NCI-H1417 treated with DMSO at 0.1 percent for 48 hours (cell line): Measurements from ENCODE around the gene FNDC4.
"Not testable (repeated sequence)": the region's sequence is repeated elsewhere in the genome, so short reads cannot be mapped to it uniquely, and the experiment has no call there.

Experiments
- DNase-seq: peaks from one replicate; lab custom pipeline; 2025; lab: John Stamatoyannopoulos, UW

FNDC4 gene

GRCh38 chr2:27494944-27495554 is at the start of gene FNDC4:
TSS of gene FNDC4 (minus strand) at chr2:27495200. CDS start at chr2:27494679, 521 bp downstream.
- DNase-seq: no peak

DNA sequence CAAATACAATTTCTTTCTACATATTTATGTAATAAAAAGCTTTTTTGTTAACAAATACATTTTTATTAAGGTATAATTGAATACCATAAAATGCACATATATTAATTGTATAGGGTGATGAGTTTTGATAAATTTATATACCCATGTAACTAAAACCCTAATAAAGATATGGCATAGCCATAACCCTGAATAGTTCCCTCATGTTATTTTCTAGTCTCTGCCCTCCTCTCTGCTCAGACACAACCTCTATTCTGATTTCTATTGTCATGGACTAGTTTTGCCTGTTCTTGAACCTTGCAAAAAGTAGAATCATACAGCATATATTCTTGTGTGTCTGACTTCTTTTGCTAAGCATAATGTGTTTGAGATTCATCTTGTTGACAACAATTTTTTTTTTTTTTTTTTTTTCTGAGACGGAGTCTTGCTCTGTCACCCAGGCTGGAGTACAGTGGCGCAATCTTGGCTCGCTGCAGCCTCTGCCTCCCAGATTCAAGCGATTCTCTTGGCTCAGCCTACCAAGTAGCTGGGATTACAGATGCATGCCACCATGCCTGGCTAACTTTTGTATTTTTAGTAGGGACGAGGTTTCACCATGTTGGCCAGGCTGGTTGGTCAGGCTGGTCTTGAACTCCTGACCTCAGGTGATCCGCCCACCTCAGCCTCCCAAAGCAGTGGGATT is 49.3 kb upstream of the FNDC4 start:
- no peak for DNase-seq

DNA sequence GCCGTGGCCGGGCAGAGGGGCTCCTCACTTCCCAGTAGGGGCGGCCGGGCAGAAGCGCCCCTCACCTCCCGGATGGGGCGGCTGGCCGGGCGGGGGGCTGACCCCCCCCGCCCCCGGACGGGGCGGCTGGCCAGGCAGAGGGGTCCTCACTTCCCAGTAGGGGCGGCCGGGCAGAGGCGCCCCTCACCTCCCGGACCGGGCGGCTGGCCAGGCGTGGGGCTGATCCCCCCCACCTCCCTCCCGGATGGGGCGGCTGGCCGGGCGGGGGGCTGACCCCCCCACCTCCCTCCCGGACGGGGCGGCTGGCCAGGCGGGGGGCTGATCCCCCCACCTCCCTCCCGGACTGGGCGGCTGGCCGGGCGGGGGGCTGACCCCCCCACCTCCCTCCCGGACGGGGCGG is 44.6 kb upstream of the FNDC4 start:
- not testable (repeated sequence) for DNase-seq

GRCh38 chr2:27538839-27539450 is 43.9 kb upstream of the FNDC4 start:
- not testable (repeated sequence) for DNase-seq

GRCh38 chr2:27537287-27537686 is 42.3 kb upstream of the FNDC4 start:
- DNase-seq: no peak

DNA sequence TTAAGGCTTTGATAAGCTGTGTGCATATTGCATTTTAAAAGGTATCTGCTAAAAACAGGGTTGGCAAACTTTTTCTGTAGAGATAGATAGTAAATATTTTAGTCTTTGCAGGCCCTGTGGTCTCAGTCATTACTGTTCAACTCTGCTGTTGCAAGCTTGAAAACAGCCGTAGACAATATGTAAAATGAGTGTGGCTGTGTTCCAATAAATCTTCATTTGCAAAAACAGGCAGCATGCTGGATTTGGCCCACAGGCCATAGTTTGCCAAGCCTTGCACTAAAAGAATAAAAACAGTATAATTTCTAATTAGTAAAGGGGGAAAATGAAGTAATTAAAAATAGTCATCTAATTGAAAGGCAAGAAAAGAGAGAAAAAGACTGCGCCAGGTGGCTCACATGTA is 37.0 kb upstream of the FNDC4 start:
- DNase-seq: no peak

DNA sequence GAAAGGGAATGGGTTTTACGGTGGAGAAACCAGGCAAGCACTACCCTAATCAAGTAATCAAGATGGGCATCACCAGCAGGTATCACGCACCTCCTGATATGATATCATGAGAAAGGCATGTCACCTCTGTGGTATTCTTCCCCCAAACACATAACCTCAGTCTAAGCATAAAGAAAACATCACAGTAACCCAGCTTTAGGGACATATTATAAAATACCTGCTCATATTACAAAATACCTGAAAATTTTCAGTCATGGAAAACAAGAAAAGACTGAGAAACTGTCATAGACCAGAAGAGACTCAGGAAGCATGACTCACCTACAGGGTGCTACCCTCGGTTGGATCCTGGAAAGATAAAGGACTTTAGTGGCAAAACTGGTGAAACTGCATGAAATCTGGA is 32.2 kb upstream of the FNDC4 start:
- DNase-seq: no peak

DNA sequence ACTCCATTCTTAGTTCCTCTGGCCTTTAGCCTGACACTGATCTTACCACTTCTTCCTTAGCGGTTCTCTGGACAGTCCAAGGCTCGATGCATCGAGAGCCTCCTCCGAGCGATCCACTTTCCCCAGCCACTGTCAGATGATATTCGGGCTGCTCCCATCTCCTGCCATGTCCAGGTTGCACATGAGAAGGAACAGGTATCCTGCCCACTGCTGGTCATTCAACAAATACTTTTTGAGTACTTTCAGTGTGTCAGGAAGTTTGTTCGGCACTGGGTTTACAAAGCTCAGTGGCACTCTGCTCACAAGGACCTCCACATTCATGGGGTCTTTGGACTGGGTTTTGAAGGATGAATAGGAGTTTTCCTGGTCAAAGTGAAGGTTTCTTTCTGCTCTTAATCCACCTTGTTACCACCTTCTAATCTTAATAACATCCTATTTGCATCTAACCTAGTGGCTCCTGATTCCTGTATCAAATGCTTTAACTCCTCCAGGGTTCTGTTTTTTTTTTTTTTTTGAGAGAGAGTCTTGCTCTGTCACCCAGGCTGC is 27.5 kb upstream of the FNDC4 start:
- DNase-seq: no peak

DNA sequence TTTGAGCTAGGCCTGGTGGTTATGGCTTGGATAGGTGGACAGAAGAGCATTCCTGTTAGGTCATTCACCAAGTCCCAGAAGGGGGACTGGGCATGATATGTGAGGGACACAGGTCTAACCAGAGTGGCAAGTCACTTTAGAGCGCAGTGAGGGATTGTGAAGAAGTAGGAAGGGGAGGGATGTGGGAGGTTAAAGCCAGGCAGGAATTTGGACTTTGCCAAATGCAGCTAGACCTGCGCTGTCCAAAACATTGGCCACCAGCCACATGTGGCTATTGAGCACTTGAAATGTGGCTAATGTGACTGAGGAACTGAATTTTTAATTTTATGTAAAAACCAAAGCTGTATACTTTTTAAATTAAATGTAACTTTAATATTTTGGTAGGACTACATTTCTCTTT is 25.3 kb upstream of the FNDC4 start:
- DNase-seq: no peak

DNA sequence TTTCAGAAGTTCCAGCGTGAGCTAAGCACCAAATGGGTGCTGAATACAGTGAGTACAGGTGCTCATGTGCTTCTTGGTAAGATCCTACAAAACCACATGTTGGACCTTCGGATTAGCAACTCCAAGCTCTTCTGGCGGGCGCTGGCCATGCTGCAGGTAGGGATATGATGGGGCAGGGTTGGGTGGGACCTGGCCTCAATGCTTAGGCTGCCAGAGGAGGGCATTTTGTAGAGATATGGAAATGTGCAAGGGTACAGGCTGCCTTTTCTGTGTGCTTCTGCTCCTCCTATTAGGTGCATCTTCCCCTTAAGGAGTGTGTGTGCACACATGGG is 23.7 kb upstream of the FNDC4 start:
- DNase-seq: no peak

GRCh38 chr2:27518113-27518781 is 23.2 kb upstream of the FNDC4 start:
- DNase-seq: no peak

DNA sequence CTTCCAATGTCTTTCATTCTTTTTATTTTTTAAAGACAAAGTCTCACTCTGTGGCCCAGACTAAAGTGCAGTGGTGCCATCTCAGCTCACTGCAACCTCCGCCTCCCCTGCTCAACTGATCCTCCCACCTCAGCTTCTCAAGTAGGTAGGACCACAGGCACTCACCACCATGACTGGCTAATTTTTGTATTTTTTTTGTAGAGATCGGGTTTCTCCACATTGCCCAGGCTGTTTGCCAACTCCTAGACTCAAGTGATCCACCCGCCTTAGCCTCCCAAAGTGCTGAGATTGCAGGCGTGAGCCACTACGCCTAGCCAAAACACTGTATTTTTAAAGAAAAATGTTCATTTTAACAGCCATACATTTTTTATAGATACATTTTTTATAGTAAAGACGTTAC is 14.3 kb upstream of the FNDC4 start:
- no peak for DNase-seq

GRCh38 chr2:27507293-27507692 is 12.3 kb upstream of the FNDC4 start:
- DNase-seq: no peak

DNA sequence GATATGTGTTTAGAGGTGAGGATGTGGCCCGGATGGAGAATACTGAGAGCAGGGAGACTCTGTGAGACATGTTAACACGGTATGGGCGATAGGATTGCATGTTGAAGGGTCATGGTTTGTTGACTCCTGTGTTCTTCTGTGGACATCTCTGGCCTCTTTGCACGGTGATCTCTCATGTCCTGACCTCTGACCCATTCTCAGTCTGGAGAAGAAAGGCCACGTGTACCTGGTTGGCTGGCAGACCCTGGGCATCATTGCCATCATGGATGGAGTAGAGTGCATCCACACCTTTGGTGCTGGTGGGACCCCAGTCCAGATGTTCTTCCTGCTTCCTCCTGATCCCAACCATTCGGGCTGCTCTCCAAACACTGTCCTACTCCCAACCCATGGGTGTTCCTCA is 11.6 kb upstream of the FNDC4 start:
- DNase-seq: no peak

DNA sequence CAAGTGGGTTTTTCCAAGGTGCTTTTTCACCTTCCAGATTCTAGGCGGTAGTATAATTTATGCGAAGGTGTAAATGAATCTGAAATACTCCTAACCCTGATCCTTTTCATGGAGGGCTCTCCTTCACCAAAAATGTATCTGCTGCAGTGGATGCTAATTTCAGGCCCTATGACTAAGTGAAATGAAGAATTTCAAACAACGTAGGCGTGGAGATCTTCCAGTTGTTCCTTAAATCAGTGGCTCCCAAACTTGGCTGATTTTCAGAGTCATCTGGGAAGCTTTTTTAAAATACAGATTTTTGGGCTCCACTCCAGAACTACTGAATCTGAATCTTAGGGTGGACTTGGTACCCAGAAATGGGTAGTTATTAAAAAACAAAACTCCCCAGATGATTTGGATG is 7.1 kb upstream of the FNDC4 start:
- DNase-seq: no peak

DNA sequence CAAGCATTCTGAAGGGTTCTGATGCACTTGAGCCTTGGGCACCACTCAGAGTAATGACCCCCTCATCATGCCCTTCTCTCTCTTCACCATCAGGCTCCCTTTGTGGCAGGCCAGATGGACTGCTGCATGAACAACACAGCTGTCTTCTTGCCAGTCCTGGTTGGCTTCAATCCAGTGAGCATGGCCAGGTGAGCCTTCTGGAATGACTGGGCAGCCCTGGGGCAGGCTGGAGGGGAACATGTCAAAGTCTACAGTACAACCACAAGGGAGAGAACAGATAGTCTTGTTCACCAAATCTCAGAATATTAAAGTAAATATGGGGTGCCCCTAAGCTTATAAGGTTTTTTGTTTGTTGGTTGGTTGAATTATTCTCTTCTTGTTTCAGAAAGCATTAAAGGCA is 6.0 kb upstream of the FNDC4 start:
- no peak for DNase-seq

GRCh38 chr2:27498975-27499374 is 4.0 kb upstream of the FNDC4 start:
- no peak for DNase-seq

DNA sequence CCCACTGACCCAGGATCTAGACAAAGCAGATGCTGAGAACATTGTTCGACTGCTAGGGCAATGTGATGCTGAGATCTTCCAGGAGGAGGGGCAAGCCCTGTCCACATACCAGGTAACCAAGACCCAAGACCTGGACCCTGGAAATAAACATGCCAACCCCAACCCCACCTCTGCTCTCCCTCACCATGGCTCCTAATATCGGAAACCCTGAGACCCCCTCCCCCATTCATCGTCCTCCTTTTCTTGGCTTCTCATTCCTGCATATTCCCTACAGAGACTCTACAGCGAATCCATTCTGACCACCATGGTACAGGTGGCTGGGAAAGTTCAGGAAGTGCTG is 2.3 kb upstream of the FNDC4 start:
- DNase-seq: no peak

- DNase-seq: no peak
Observed at GRCh38 chr2:27496357-27497287, 1.6 kb upstream of the FNDC4 start, which contains the start of gene GCKR. TSS of gene GCKR (plus strand) at chr2:27496839. CDS start at chr2:27496905, 66 bp downstream.

GRCh38 chr2:27495840-27496356 is 898 bp upstream of the FNDC4 start:
- DNase-seq: no peak

- no peak for DNase-seq
Observed at GRCh38 chr2:27494284-27494943, 586 bp downstream of the FNDC4 start.
